H1 (cell line): ENCODE measurements around the gene VPS54. TPM values are rescaled to one million over a fixed set of nuclear protein-coding genes. Genes with fewer than 3 reads are reported as not detected.

ENCODE experiments used
- CTCF ChIA-PET: fragments of 300-600 bp; sonication (Branson Sonifier 250); formaldehyde crosslinking; loops from one replicate; lab custom pipeline; 2021; ENCODE audit not compliant: partially characterized antibody; lab: Charles Lee
- POLR2A ChIA-PET: fragments of 300-600 bp; sonication (Branson Sonifier 250); formaldehyde crosslinking; loops from one replicate; lab custom pipeline; 2021; ENCODE audit warnings: inconsistent platforms; ENCODE audit not compliant: partially characterized antibody; lab: Charles Lee
- DNase-seq, 2 experiments: peaks; one replicate each; pipeline versions ENCODE4 v3.0.0 to v3.0.0-alpha.2; 2010 to 2022; ENCODE audit warnings: low spot score in 2 of 2, low read depth in 1 of 2, mixed read lengths in 1 of 2
- FAIRE-seq: peaks from 2 replicates; lab custom pipeline; 2011; peaks lifted over from hg19 to GRCh38; lab: Jason Lieb, UNC
- H2AFZ ChIP-seq: 2 replicates; pipeline ENCODE4 v1.8.1; 2012; ENCODE audit warnings: low read length, inconsistent platforms
- H2AK5ac ChIP-seq: 2 replicates; pipeline ENCODE4 v1.6.1; 2013; ENCODE audit warnings: low read depth, low read length
- H2BK120ac ChIP-seq: replicated peaks from 2 replicates; pipeline ENCODE3; 2013; ENCODE audit warnings: low read depth, low read length, inconsistent platforms
- H2BK12ac ChIP-seq: 2 replicates; pipeline ENCODE4 v1.6.1; 2013; ENCODE audit warnings: low read depth, low read length
- H2BK15ac ChIP-seq: 2 replicates; pipeline ENCODE4 v1.6.1; 2013; ENCODE audit warnings: low read length
- H2BK20ac ChIP-seq: 2 replicates; pipeline ENCODE4 v1.6.1; 2013; ENCODE audit warnings: low read length
- H2BK5ac ChIP-seq: 2 replicates; pipeline ENCODE4 v1.6.1; 2013; ENCODE audit warnings: low read depth, low read length
- H3K14ac ChIP-seq: 2 replicates; pipeline ENCODE4 v1.6.1; 2013; ENCODE audit warnings: inconsistent platforms; ENCODE audit not compliant: insufficient read length
- H3K18ac ChIP-seq: 2 replicates; pipeline ENCODE4 v1.6.1; 2013; ENCODE audit warnings: low read length; ENCODE audit errors: extremely low read depth
- H3K23ac ChIP-seq: 2 replicates; pipeline ENCODE4 v1.6.1; 2013; ENCODE audit warnings: inconsistent platforms; ENCODE audit not compliant: insufficient read length
- H3K23me2 ChIP-seq: 2 replicates; pipeline ENCODE4 v1.6.1; 2013; ENCODE audit warnings: low read depth, low read length
- H3K27ac ChIP-seq: 2 replicates; pipeline ENCODE4 v1.6.1; 2011; ENCODE audit warnings: low read depth, low read length, inconsistent platforms
- H3K27me3 ChIP-seq, 4 experiments: replicated peaks in 1 of 4; 1 replicate in 1 of 4; 2 replicates in 3 of 4; pipeline versions ENCODE4 v1.6.1 to v1.8.1; 2011 to 2013; ENCODE audit warnings: low read length in 3 of 4, mild to moderate bottlenecking in 3 of 4, inconsistent platforms in 2 of 4, mixed read lengths in 2 of 4, moderate library complexity in 1 of 4; ENCODE audit not compliant: control insufficient read depth in 3 of 4, insufficient read depth in 3 of 4; ENCODE audit errors: extremely low read depth in 1 of 4
- H3K36me3 ChIP-seq, 4 experiments: 2 replicates each; pipeline versions ENCODE4 v1.6.1 to v1.8.1; 2011 to 2013; ENCODE audit warnings: mild to moderate bottlenecking in 4 of 4, low read length in 3 of 4, moderate library complexity in 2 of 4, control low read depth in 1 of 4, inconsistent platforms in 1 of 4; ENCODE audit not compliant: insufficient read depth in 4 of 4, control insufficient read depth in 2 of 4
- H3K4ac ChIP-seq: replicated peaks from 2 replicates; pipeline ENCODE3; 2013; ENCODE audit warnings: low read length, low read depth, mixed read lengths, inconsistent platforms; ENCODE audit not compliant: insufficient read length
- H3K4me1 ChIP-seq, 4 experiments: replicated peaks in 1 of 4; 1 replicate in 1 of 4; 2 replicates in 3 of 4; pipeline versions ENCODE4 v1.6.1 to v1.8.1; 2011 to 2013; ENCODE audit warnings: low read length in 3 of 4, inconsistent platforms in 2 of 4, mixed read lengths in 1 of 4; ENCODE audit not compliant: insufficient read depth in 4 of 4, control insufficient read depth in 3 of 4
- H3K4me2 ChIP-seq, 2 experiments: 2 replicates each; pipeline versions ENCODE4 v1.6.1 to v1.8.1; 2011 to 2013; ENCODE audit warnings: low read depth in 2 of 2, low read length in 2 of 2, control low read depth in 1 of 2, inconsistent platforms in 1 of 2, mild to moderate bottlenecking in 1 of 2; ENCODE audit not compliant: insufficient read depth in 1 of 2
- H3K4me3 ChIP-seq, 4 experiments: fragments of 200-600, 300-600 bp in 1 of 4; sonication (generic), shearing (Covaris generic), sonication (Bioruptor Twin) in 1 of 4; 2 replicates each; pipeline versions ENCODE4 v1.5.1 to v1.8.1; 2011 to 2016; ENCODE audit warnings: low read length in 4 of 4, low read depth in 3 of 4, control low read depth in 2 of 4, inconsistent platforms in 2 of 4, mild to moderate bottlenecking in 2 of 4, mixed read lengths in 1 of 4, moderate library complexity in 1 of 4; ENCODE audit not compliant: insufficient read depth in 2 of 4; ENCODE audit errors: extremely low read depth in 1 of 4
- H3K56ac ChIP-seq: replicated peaks from 2 replicates; pipeline ENCODE3; 2013; ENCODE audit warnings: low read depth, mild to moderate bottlenecking, mixed read lengths, low read length, inconsistent platforms; ENCODE audit not compliant: insufficient read length
- H3K79me1 ChIP-seq: 2 replicates; pipeline ENCODE4 v1.6.1; 2013; ENCODE audit warnings: low read depth, low read length, control low read depth
- H3K79me2 ChIP-seq, 2 experiments: 2 replicates each; pipeline versions ENCODE4 v1.6.1 to v1.8.1; 2012 to 2013; ENCODE audit warnings: low read length in 2 of 2, mild to moderate bottlenecking in 2 of 2, inconsistent platforms in 1 of 2; ENCODE audit not compliant: insufficient read depth in 2 of 2, control insufficient read depth in 1 of 2
- H3K9ac ChIP-seq, 4 experiments: replicated peaks in 1 of 4; 1 replicate in 1 of 4; 2 replicates in 3 of 4; pipeline versions ENCODE4 v1.6.1 to v1.8.1; 2011 to 2013; ENCODE audit warnings: low read depth in 3 of 4, low read length in 3 of 4, control low read depth in 2 of 4, mild to moderate bottlenecking in 2 of 4, moderate library complexity in 2 of 4, inconsistent platforms in 1 of 4; ENCODE audit errors: extremely low read depth in 1 of 4
- H3K9me3 ChIP-seq, 2 experiments: 2 replicates each; pipeline versions ENCODE4 v1.6.1 to v1.8.1; 2012 to 2013; ENCODE audit warnings: mild to moderate bottlenecking in 2 of 2, moderate library complexity in 2 of 2, control low read depth in 1 of 2, inconsistent platforms in 1 of 2, low read depth in 1 of 2, low read length in 1 of 2, mixed read lengths in 1 of 2; ENCODE audit not compliant: insufficient read depth in 2 of 2
- H4K20me1 ChIP-seq, 2 experiments: replicated peaks in 1 of 2; 2 replicates each; pipeline versions ENCODE3 to v1.8.1; 2011 to 2013; ENCODE audit warnings: inconsistent platforms in 2 of 2, low read length in 2 of 2, mild to moderate bottlenecking in 1 of 2; ENCODE audit not compliant: insufficient read depth in 2 of 2, control insufficient read depth in 1 of 2
- H4K5ac ChIP-seq: 2 replicates; pipeline ENCODE4 v1.6.1; 2013; ENCODE audit warnings: low read length, low read depth, mixed read lengths, inconsistent platforms; ENCODE audit not compliant: insufficient read length
- H4K8ac ChIP-seq: 2 replicates; pipeline ENCODE4 v1.8.0; 2013; ENCODE audit warnings: mild to moderate bottlenecking, moderate library complexity, low read length, inconsistent platforms; ENCODE audit not compliant: insufficient read depth; ENCODE audit errors: extremely low read depth
- H4K91ac ChIP-seq: replicated peaks from 2 replicates; pipeline ENCODE3; 2013; ENCODE audit warnings: low read length, mixed read lengths, inconsistent platforms; ENCODE audit not compliant: insufficient read length
- BRCA1 ChIP-seq: IDR thresholded peaks from 2 replicates; pipeline ENCODE4 v1.6.1; 2012; ENCODE audit warnings: low read depth, low read length, improper control_type of control experiment
- CHD2 ChIP-seq: IDR thresholded peaks from 2 replicates; pipeline ENCODE4 v1.6.1; 2012; ENCODE audit warnings: low read length, improper control_type of control experiment
- FOSL1 ChIP-seq: IDR thresholded peaks from 2 replicates; pipeline ENCODE4 v1.6.1; 2011; ENCODE audit warnings: mild to moderate bottlenecking, low read depth, low read length, moderate library complexity; ENCODE audit not compliant: insufficient read depth
- KDM4A ChIP-seq: IDR thresholded peaks from one replicate; pipeline ENCODE4 v1.7.1; 2012; ENCODE audit warnings: low read depth, mild to moderate bottlenecking, moderate library complexity, low read length, inconsistent platforms; ENCODE audit not compliant: severe bottlenecking
- NANOG ChIP-seq: IDR thresholded peaks from 2 replicates; pipeline ENCODE4 v1.6.1; 2011; ENCODE audit warnings: low read length, low read depth, mild to moderate bottlenecking, inconsistent platforms; ENCODE audit not compliant: insufficient read depth, poor library complexity, severe bottlenecking
- RBBP5 ChIP-seq: IDR thresholded peaks from 2 replicates; pipeline ENCODE4 v1.7.1; 2012; ENCODE audit warnings: low read depth, mild to moderate bottlenecking, inconsistent platforms, low read length, moderate library complexity, borderline replicate concordance
- RFX5 ChIP-seq: IDR thresholded peaks from 2 replicates; pipeline ENCODE4 v1.6.1; 2011; ENCODE audit warnings: low read depth, low read length, improper control_type of control experiment, borderline replicate concordance
- SAP30 ChIP-seq: fragments of 300-600 bp; sonication (generic); IDR thresholded peaks from 2 replicates; pipeline ENCODE4 v1.7.1; 2012; ENCODE audit warnings: low read length, moderate library complexity, mild to moderate bottlenecking, inconsistent platforms; ENCODE audit not compliant: insufficient read depth, insufficient replicate concordance
- TAF1 ChIP-seq: IDR thresholded peaks from 2 replicates; pipeline ENCODE4 v1.6.1; 2011; ENCODE audit warnings: mild to moderate bottlenecking, low read depth, low read length
- TCF12 ChIP-seq: IDR thresholded peaks from 2 replicates; pipeline ENCODE4 v1.6.1; 2011; ENCODE audit warnings: low read depth, mild to moderate bottlenecking, low read length
- WGBS, 2 experiments: shearing (Covaris generic) in 1 of 2; methylation state at CpG; one replicate each; pipeline versions ENCODE4 v1.1.6 to v1.1.7; 2013 to 2015; ENCODE audit warnings: low lambda C conversion rate in 2 of 2, mixed read lengths in 2 of 2, inconsistent platforms in 1 of 2, low coverage in 1 of 2, missing lambda C conversion rate in 1 of 2; ENCODE audit not compliant: insufficient replicate concordance in 2 of 2, insufficient coverage in 1 of 2, insufficient read length in 1 of 2; ENCODE audit errors: extremely low coverage in 1 of 2, missing lambda C conversion rate in 1 of 2; 5-methylcytosine and 5-hydroxymethylcytosine counted together
- polyA plus RNA-seq, 7 experiments: library from polyadenylated mRNA; depleted of rRNA in 3 of 7; stranded (reverse) in 5 of 7; unstranded in 2 of 7; fragments of >200 nt in 5 of 7; fragments of 200-250 nt in 2 of 7; gene quantifications; 1 replicate in 5 of 7; 2 replicates in 1 of 7; 4 replicates in 1 of 7; pipeline versions ENCODE4 v1.2.1 to v1.2.3, GENCODE V29; 2011 to 2013; ENCODE audit warnings: missing spikeins in 2 of 7, mixed read lengths in 2 of 7
- total RNA-seq: library from RNA; stranded (reverse); fragmentation: NEBNext Ultra II Directional; extraction: Animal tissue kit (Norgen Biotek cat#: 25700); gene quantifications from 2 replicates; pipeline ENCODE4 v1.2.1, GENCODE V29; 2021
- TF ChIP-seq, protein P1 (sequence below): IDR thresholded peaks from 2 replicates; pipeline ENCODE4 v1.6.1; 2011; ENCODE audit warnings: low read length, improper control_type of control experiment

Gene VPS54
- total and polyA plus RNA-seq, 2 of the 8 experiments (the other 6 are each of a cell fraction or from before 2014, with no cell fraction given): 3.6 to 13.2 TPM

DNA sequence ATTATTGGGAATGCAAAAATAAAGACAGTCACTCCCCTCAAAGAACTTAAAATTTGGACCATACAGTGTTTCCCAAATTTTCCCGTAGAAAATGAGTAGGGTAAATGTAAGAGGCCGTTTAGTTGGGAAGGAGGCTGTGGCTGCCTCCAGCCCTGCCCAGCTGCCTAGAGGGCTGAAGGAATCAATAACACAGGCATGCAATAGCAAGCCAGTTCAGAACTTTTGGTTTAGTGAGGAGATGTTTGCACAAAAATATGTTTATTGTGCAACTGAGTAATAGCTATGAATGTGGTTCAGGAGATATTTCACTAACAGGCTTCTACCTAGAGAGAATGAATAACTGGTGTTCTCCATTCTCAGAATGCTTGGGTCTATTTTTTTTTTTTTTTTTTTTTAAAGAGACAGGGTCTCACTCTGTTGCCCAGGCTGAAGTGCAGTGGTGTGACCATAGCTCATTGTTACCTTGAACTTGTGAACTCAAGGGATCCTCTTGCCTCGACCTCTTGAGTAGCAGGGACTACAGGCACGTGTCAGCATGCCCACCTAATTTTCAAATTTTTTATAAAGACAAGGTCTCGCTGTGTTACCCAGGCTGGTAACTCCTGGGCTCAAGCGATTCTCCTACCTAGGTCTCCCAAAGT is 153.9 kb downstream of the VPS54 start:
- CTCF ChIA-PET: interaction anchor here (0.6 to 1.5 kb wide), 6 partner anchors 9 to 271 kb away, joined by 3 to 5 read pairs (median 3); no protein-coding TSS in a partner anchor
- no peak overlapping the region for H3K27ac ChIP-seq
- peaks cover 15 to 28% of the 10 kb centered on the region in 2 experiments for H4K20me1 ChIP-seq
- H3K79me2 ChIP-seq: peaks cover 4 to 98% of the 10 kb centered on the region in 2 experiments; a peak in 3 of 4 replicates
- H2AFZ ChIP-seq: no peak overlapping the region
- H2AK5ac ChIP-seq: no peak overlapping the region
- DNase-seq (no peak), FAIRE-seq (no peak)
- no peak overlapping the region for H2BK120ac ChIP-seq
- H2BK5ac ChIP-seq: no peak overlapping the region
- no peak overlapping the region for H3K18ac ChIP-seq
- no peaks in the 10 kb centered on the region for H3K27me3 ChIP-seq
- no peaks in the 10 kb centered on the region for H3K23me2 ChIP-seq
- H3K56ac ChIP-seq: no peak overlapping the region
- no peak overlapping the region for H3K14ac ChIP-seq
- POLR2A ChIA-PET: interaction anchor here (0.6 to 17.8 kb wide), 6 partner anchors 11 to 134 kb away, joined by 3 to 297 read pairs (median 25); partner anchors contain the start of gene UGP2
- H2BK15ac ChIP-seq: no peak overlapping the region
- no peak overlapping the region for H4K8ac ChIP-seq
- peak overlapping the region in 1 of 2 experiments; percentile 19; a peak in 1 of 4 replicates for H3K4me2 ChIP-seq
- H3K4ac ChIP-seq: no peak overlapping the region
- no peak overlapping the region for H3K4me3 ChIP-seq
- 77% methylated on average over 6 of the region's 6 CpGs; no CpG with 5 or more reads in 1 of the 2 experiments for WGBS, 2 experiments
- no peak overlapping the region for H2BK20ac ChIP-seq
- no peak overlapping the region for H4K5ac ChIP-seq
- H3K23ac ChIP-seq: no peak overlapping the region
- H3K9ac ChIP-seq: no peak overlapping the region
- H3K36me3 ChIP-seq: peaks cover 12 to 95% (median 58%) of the 10 kb centered on the region in 4 experiments
- H2BK12ac ChIP-seq: no peak overlapping the region
- no peak overlapping the region for H4K91ac ChIP-seq
- H3K9me3 ChIP-seq: no peaks in the 10 kb centered on the region
- peaks cover 9% of the 10 kb centered on the region for H3K79me1 ChIP-seq
- H3K4me1 ChIP-seq: peaks cover 0 to 22% (median 6%) of the 10 kb centered on the region in 4 experiments; a peak in 4 of 7 replicates
- no peak for TF ChIP-seq KDM4A
- TF ChIP-seq FOSL1: no peak
- TF ChIP-seq TAF1: no peak
- TF ChIP-seq SAP30: no peak
- TF ChIP-seq BRCA1: no peak
- no peak for TF ChIP-seq RFX5
- no peak for TF ChIP-seq RBBP5
- no peak for TF ChIP-seq NANOG
- no peak for TF ChIP-seq TCF12
- TF ChIP-seq CHD2: no peak
- TF ChIP-seq, protein P1, sequence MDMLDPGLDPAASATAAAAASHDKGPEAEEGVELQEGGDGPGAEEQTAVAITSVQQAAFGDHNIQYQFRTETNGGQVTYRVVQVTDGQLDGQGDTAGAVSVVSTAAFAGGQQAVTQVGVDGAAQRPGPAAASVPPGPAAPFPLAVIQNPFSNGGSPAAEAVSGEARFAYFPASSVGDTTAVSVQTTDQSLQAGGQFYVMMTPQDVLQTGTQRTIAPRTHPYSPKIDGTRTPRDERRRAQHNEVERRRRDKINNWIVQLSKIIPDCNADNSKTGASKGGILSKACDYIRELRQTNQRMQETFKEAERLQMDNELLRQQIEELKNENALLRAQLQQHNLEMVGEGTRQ: no peak
